ENCODE results near the gene GRIA3.

The GRIA3 gene

DNA sequence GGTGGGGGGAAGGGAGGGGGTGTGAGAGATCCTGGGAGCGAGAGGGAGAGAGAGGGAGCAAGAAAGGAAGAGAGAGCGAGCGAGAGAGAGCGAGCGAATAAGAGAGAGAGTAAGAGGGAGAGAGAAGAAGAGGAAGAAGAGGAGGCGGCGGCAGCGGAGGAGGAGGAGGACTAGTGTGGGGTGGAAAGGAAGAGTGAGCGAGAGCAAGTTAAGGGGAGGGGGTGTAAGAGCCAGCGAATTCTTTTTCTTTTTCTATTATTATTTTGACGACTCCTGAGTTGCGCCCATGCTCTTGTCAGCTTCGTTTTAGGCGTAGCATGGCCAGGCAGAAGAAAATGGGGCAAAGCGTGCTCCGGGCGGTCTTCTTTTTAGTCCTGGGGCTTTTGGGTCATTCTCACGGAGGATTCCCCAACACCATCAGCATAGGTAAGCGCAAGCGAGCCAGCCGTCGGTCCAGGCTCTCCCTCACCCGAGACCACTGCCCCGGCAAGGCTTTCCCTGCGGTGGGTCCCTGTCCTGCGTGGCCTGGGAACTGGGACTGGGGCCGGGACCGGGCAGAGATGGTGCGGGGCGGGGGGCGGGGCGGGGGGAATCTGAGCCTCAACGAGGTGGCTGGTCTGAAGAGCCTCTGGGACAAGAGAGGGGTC lies at the start of gene GRIA3:
Gene GRIA3, plus strand, starts transcription at position 60 of the 647 bp plus-strand sequence. Its CDS starts 258 bp downstream, at position 318.
- no peak for DNase-seq (ENCODE audit: low read depth in 2 of 2)

DNA sequence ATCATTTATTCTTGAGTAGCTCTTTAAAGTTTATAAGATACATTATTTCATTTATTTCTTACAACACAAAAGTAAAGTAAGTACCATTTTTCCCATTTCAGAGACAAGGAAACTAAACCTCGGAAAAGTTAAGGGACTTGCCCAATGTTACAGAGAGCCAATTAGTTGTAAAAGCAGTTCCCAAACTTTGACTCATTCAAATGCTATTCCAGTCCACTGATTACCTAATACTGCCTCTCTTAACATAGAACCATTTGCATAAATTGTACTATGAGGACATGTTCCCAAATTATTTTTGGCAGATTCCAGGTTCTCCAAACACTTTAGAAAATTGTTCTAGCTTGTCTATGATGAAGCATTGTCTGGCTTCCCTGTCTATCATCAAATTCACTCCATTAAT lies 45.6 kb upstream of the GRIA3 start:
- no peak for DNase-seq (ENCODE audit: low read depth in 2 of 2)

DNA sequence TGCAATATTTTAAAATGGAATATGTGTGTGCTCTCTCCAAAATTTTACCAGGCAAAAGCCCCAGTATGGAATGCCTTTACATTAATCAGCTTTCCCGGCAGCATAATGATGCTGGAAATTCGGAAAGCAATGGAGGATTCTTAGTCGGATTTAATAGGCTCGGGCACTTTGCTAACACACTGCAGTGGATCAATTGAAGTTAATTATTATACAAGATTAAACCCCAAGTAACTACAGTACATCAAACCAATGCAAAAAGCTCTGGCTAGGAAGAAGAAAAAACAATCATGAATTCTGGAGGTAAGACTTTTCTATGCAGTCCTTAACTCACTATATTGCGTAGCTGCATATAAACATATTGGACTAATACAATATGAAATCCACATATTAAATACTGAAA lies 43.6 kb upstream of the GRIA3 start:
- no peak for DNase-seq (ENCODE audit: low read depth in 2 of 2)

DNA sequence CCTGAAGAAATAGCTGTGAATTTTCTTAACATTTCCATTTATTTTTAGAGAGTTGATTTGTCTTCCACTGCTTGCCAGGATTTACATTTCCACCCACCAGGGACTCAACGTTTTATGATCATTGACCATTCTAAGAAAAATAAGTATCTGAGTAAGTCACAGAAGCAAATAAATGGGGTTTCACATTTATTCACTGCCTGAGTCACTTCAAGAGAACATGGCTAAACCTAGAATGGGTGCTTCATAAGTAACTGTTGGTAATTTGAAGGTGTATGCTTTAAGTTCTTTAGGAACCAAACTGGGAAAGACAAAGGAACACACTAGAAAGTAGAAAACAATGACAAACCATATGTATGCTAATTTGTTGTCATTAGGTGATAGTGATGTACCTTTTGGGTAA lies 43.2 kb upstream of the GRIA3 start:
- no peak for DNase-seq (ENCODE audit: low read depth in 2 of 2)

DNA sequence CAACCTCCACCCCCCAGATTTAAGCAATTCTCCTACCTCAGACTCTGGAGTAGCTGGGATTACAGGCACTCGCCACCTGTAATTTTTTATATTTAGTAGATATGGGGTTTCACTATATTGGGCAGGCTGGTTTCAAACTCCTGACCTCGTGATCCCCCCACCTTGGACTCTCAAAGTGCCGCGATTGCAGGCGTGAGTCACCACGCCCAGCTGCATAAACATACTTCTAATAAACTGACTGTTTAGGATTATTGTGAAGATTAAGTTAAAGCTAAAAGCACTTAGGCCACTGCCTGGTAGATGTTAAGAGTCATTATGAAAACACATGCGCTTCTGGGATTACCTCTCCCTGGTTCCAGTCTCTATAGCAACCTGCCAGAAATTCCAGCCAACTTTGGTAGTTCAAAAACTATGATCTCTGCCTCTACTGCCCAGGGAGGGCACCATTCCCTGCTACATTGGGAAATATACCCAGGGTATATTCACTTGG lies 30.2 kb upstream of the GRIA3 start:
- DNase-seq (ENCODE audit: low read depth in 2 of 2): no peak

GRCh38 chrX:123155327-123155726 lies 28.8 kb upstream of the GRIA3 start:
- no peak for DNase-seq (ENCODE audit: low read depth in 2 of 2)

GRCh38 chrX:123157586-123157985 lies 26.5 kb upstream of the GRIA3 start:
- no peak for DNase-seq (ENCODE audit: low read depth in 2 of 2)

DNA sequence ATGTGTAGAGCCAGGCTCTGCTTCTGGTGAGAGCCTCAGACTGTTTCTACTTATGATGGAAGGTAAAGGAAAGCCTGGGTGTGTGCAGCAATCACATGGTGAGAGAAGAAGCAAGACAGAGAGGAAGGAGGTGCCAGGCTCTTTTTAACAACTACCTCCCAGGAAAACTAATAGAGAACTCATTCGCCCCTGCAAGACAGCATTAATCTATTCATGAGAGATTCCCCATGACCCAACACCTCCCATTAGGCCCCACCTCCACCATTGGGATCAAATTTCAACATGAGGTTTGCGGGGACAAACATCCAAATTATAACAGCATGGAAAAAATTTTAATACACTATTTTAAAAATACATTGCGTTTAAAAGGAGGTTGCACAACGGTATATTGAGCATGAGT lies 24.7 kb upstream of the GRIA3 start:
- DNase-seq (ENCODE audit: low read depth in 2 of 2): no peak

DNA sequence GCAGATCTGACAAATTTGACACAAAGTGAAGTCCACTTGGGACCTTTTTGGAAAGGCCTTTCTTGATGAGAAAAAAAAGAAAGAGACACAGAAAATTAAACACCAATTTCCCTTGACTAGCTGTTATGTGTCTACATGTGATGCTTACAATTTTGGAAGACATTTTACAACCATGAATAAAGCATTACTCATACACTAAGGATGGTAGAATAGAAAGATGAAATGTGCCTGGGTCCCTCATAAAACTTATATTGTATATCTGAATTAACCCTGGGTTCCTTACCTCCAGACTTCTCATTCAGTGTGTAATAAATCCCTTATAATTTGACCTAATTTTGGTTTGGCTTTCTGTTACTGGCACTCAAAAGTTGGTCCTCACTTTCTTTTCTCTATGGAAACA lies 16.5 kb upstream of the GRIA3 start:
- no peak for DNase-seq (ENCODE audit: low read depth in 2 of 2)

GRCh38 chrX:123169247-123169901 lies 14.7 kb upstream of the GRIA3 start:
- no peak for DNase-seq (ENCODE audit: low read depth in 2 of 2)

- DNase-seq (ENCODE audit: low read depth in 2 of 2): no peak
Measured at GRCh38 chrX:123170546-123170945, 13.5 kb upstream of the GRIA3 start.

- DNase-seq (ENCODE audit: low read depth in 2 of 2): no peak
Measured at GRCh38 chrX:123171781-123172180, 12.3 kb upstream of the GRIA3 start.

GRCh38 chrX:123172869-123173268 lies 11.2 kb upstream of the GRIA3 start:
- DNase-seq (ENCODE audit: low read depth in 2 of 2): no peak

GRCh38 chrX:123173833-123174232 lies 10.2 kb upstream of the GRIA3 start:
- DNase-seq (ENCODE audit: low read depth in 2 of 2): no peak

DNA sequence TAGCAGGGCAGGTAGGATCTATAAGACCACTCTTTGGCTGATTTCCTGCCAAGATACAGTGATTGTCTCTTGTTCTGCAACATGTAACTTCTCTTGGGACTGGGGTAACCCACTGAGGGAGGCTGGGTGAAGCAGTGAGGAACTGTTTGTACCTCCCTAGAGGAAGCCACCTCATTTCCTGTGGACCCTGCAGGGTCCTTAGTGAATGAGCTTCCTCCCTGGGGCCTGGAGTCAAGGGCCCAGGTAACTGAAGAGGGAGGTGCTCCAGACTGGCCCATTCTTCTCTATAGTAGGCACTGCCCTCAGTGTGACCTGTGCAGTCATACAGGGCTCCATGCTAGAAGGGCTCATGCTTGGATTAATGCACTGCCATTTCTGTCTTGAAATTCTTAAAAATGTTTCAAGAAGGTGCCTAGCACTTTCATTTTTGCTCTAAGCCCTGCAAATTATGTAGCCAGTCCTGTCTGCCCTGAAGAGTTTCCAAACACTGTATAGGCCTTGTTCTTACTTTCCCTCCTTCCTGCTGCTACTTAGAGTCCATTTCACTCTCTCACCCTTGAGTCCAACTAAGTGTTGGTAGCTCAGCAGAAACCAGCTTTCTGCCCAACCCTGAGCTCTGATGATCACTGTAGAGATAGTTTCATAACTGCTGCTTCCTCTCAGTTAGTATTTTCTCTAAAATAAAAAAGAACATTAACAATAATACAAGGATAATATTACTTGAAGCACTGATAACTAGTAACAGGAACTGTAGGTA lies 8.5 kb upstream of the GRIA3 start:
- DNase-seq (ENCODE audit: low read depth in 2 of 2): no peak

DNA sequence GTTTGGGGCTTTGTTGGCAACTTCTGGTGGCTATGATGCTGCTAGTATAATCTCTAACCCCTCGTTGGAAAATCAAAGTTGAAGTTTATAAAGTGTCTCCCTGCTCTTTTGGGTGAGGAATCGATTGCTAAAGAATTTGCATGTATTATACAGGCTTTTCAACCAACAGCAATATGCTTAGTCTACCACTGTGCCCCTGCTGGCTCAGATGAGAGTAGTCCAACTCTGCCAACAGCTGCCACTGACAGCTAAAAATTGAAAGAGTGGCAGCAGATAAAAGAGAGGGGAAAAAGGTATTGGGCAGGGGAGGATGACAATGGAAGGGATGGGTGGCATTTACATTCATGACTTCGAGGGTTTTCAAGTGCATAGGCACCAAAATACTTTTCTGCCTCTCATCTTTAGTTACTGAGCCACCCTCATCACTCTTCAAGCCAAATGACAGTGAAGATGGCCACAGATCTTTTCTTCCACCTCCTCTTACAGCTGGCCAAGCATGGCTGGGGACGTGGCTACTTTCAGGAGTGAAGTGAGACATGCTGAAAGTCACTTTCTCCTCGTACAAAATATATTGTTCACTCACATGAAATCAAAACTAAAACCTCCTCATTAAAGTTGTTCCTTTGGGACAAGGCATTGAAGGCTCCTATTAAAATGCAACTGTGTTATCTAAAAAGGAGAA lies 2.7 kb upstream of the GRIA3 start:
- no peak for DNase-seq (ENCODE audit: low read depth in 2 of 2)

- no peak for DNase-seq (ENCODE audit: low read depth in 2 of 2)
Measured at GRCh38 chrX:123184866-123185276, 793 bp downstream of the GRIA3 start.

DNA sequence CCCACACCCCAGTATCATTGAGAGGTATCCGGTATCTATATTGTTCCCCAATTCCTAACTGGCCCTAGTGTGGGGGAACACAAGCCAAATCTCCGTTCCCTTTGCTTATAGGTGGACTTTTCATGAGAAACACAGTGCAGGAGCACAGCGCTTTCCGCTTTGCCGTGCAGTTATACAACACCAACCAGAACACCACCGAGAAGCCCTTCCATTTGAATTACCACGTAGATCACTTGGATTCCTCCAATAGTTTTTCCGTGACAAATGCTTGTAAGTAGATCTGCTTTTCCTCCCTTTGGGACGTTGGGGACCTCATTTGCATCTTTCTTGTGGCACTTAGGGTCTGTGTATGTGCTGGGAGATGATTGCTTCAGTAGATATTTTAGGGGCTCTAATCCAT lies 1.6 kb downstream of the GRIA3 start:
- DNase-seq (ENCODE audit: low read depth in 2 of 2): no peak

- DNase-seq (ENCODE audit: low read depth in 2 of 2): no peak
Measured at GRCh38 chrX:123186801-123187200, 2.7 kb downstream of the GRIA3 start.

GRCh38 chrX:123188081-123188480 lies 4.0 kb downstream of the GRIA3 start:
- DNase-seq (ENCODE audit: low read depth in 2 of 2): no peak

GRCh38 chrX:123189338-123189737 lies 5.3 kb downstream of the GRIA3 start:
- DNase-seq (ENCODE audit: low read depth in 2 of 2): no peak

GRCh38 chrX:123190096-123190495 lies 6.0 kb downstream of the GRIA3 start:
- DNase-seq (ENCODE audit: low read depth in 2 of 2): no peak

All from stimulated activated CD4-positive, alpha-beta T cell treated with anti-CD3 and anti-CD28 coated beads, Interleukin-1b, Interleukin-23, amount 100 ng/mL, for 1 hour (primary cell).